ENCODE measurements around the gene CCL28. TPM values are rescaled to one million over a fixed set of nuclear protein-coding genes. Genes with fewer than 3 reads are reported as not detected.
A peak's percentile ranks its signal among the peaks of the same experiment; 100 is the strongest.

CCL28 gene
- total and polyA plus RNA-seq, 9 of the 15 experiments (the other 6 are each of a cell fraction or from before 2014, with no cell fraction given), result not detected

GRCh38 chr5:43410414-43410813 is 1.8 kb downstream of the CCL28 start (continued):
- no peak for TF ChIP-seq ZNF444 (CRISPR knock-in tag; IDR thresholded peaks at IDR 0.05)
- TF ChIP-seq, protein P1, sequence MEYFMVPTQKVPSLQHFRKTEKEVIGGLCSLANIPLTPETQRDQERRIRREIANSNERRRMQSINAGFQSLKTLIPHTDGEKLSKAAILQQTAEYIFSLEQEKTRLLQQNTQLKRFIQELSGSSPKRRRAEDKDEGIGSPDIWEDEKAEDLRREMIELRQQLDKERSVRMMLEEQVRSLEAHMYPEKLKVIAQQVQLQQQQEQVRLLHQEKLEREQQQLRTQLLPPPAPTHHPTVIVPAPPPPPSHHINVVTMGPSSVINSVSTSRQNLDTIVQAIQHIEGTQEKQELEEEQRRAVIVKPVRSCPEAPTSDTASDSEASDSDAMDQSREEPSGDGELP (CRISPR knock-in tag; IDR thresholded peaks at IDR 0.05; ENCODE audit: borderline replicate concordance), result no peak
- no peak for TF ChIP-seq ELF2 (CRISPR knock-in tag; IDR thresholded peaks at IDR 0.05)

DNA sequence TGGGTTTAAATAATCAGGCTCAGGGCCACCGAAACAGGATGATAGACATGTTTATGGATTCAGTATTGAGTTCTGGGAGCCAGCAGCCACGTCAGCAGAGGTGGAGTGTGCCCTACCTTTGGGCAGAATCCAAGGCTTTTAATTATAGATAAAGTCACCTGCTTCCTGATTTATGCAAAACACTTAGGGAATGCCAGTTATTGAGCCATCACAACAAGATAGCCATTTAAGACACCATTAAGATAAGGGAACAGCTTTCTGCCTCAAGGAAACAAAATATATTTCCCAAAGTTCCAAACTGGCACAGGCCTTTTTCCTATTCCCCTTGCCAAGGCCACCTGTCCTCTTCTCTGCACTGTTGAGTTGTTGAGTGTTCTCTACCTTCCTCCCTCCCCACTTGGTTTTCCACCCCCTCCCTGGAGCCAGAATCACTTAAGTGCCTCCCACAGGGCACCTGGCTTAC is 2.4 kb downstream of the CCL28 start:
- Histone ChIP-seq H3K9ac (ENCODE audit: insufficient read depth in 1 of 2, low read depth in 2 of 2, low read length in 2 of 2) (no peak overlapping the region; a peak in 1 of 4 replicates), H3K4me3 (no peak overlapping the region), H3K9me1 (ENCODE audit: control insufficient read depth, insufficient read depth, low read length) (no peaks in the 10 kb centered on the region), H3K4me1 (replicated peaks in 1 of 2; ENCODE audit: control insufficient read depth in 2 of 2, insufficient read depth in 2 of 2, low read length in 2 of 2) (no peaks in the 10 kb centered on the region; a peak in 1 of 5 replicates), H3K9me3 (replicated peaks; ENCODE audit: control insufficient read depth, insufficient read depth, low read depth, low read length) (no peaks in the 10 kb centered on the region), H3K79me2 (ENCODE audit: control insufficient read depth, insufficient read depth, low read length) (no peaks in the 10 kb centered on the region), H3K36me3 (ENCODE audit: control insufficient read depth, insufficient read depth, low read length) (no peaks in the 10 kb centered on the region), H2AFZ (ENCODE audit: low read depth, low read length) (no peak overlapping the region), H4K20me1 (replicated peaks; ENCODE audit: control insufficient read depth, insufficient read depth, low read length) (no peaks in the 10 kb centered on the region), H3K27ac (ENCODE audit: extremely low read depth, low read depth, low read length) (no peak overlapping the region), H3K27me3 (ENCODE audit: control insufficient read depth in 2 of 2, insufficient read depth in 2 of 2, low read length in 2 of 2) (no peaks in the 10 kb centered on the region), H3K4me2 (ENCODE audit: insufficient read depth, low read length) (no peak overlapping the region)
- peak; percentile 29; the same call in 1 of the 3 replicates for ATAC-seq
- intact Hi-C loops (cut with micrococcal nuclease), result no loop called here
- 19% methylated on average over 2 of the region's 2 CpGs for WGBS (ENCODE audit: insufficient coverage, low coverage, missing lambda C conversion rate)
- POLR2A ChIA-PET, result no interaction called here
- no TSS peak for BruUV-seq (replicated peaks)
- FAIRE-seq, result no peak
- DNase-seq (ENCODE audit: extremely low read depth in 1 of 4, low spot score in 3 of 4), result no peak
- in situ Hi-C loops (cut with MboI), result no loop called here
- CTCF ChIA-PET (ENCODE audit: low intra/inter-chr PET ratio), result no interaction called here
- TF ChIP-seq ZZZ3 (IDR thresholded peaks at IDR 0.05), result no peak
- no peak for TF ChIP-seq ZNF174 (CRISPR knock-in tag; IDR thresholded peaks at IDR 0.05)
- no peak for TF ChIP-seq MNT (conservative IDR thresholded peaks at IDR 0.05)
- no peak for TF ChIP-seq ARID4B (CRISPR knock-in tag; IDR thresholded peaks at IDR 0.05)
- no peak for TF ChIP-seq POLR3A (IDR thresholded peaks at IDR 0.05; ENCODE audit: borderline replicate concordance, extremely low read depth, insufficient read depth, insufficient read length)
- no peak for TF ChIP-seq ZFP91 (CRISPR knock-in tag; IDR thresholded peaks at IDR 0.05)
- TF ChIP-seq MXI1 (IDR thresholded peaks at IDR 0.05; ENCODE audit: low read depth, low read length), result no peak
- no peak for TF ChIP-seq YBX1 (IDR thresholded peaks at IDR 0.05)
- TF ChIP-seq SIX5 (IDR thresholded peaks at IDR 0.05; ENCODE audit: borderline replicate concordance in 1 of 2, insufficient read depth in 1 of 2, low read depth in 1 of 2, low read length in 2 of 2), result no peak
